GM21367 (cell line): Measurements from ENCODE around the gene DPEP3.

Experiments used
- ATAC-seq: cut with Tn5 transposase; IDR thresholded peaks from one replicate; pipeline ENCODE4 v1.9.1; 2021; ENCODE audit not compliant: unreplicated experiment

The DPEP3 gene

DNA sequence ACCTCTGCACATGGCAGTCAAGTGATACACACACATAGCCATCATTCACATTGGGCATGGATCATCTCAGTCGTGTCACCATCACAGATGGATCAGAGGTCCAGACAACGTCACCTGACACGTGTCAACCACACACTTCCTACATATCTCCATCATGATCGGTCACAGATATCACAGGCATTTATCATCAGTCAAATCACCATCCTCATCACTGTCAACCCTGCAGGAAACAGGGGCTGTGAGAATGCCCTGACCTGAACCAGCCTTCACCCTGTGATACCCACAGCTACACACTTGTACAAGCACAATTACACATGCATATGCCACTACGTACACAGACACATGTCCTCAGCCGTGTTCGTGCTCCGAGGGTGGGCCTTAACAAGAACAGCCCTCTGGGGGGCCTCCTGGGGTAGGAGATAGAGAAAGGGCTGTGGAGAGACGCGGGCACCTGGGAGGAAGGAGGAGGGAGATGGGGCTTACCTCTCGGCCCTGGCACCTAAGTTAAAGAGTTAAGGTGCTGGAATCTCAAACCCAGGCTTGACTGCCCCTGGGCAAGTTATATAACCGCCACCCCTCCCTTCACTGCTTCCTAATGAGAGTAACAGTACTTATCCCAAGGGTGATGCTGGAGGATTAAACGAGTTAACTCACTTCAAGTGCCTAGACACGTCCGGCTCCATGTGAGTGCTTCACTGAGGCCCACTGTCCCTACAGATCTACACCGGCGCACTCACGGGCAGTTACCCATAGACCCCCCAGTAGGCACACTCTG, 12.9 kb downstream of the DPEP3 start:
- no peak for ATAC-seq

DNA sequence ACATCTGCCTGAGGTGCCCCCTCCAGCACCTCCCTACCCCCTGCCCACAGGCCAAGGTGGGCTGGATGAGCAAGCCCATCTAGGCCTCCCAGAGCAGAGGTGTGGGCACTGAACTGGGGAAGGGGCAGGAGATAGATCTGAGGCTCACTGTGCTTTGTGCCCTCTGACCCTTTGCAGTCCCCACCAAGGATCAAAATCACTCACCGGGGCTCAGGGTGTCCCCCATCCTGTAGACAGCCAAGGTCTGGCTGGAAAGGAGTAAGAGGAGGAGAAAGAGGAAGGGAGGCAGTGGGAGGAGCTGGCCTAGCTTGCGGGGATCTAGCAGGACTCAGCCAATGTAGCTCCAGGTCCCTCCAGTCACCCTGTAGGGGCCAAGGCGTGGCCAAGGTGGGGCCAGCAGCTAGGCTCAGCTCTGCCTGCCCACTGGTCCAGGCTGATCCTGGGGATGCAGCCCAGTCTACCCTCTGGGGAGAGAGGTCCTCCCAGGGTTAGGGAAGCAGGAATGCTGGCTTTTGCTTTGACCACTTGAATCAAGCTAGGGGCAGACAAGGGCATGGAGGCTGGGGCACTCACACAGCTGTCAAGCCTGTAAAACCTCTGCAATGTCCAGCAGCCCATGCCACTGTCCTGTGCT, 13.6 kb downstream of the DPEP3 start:
- no peak for ATAC-seq

DNA sequence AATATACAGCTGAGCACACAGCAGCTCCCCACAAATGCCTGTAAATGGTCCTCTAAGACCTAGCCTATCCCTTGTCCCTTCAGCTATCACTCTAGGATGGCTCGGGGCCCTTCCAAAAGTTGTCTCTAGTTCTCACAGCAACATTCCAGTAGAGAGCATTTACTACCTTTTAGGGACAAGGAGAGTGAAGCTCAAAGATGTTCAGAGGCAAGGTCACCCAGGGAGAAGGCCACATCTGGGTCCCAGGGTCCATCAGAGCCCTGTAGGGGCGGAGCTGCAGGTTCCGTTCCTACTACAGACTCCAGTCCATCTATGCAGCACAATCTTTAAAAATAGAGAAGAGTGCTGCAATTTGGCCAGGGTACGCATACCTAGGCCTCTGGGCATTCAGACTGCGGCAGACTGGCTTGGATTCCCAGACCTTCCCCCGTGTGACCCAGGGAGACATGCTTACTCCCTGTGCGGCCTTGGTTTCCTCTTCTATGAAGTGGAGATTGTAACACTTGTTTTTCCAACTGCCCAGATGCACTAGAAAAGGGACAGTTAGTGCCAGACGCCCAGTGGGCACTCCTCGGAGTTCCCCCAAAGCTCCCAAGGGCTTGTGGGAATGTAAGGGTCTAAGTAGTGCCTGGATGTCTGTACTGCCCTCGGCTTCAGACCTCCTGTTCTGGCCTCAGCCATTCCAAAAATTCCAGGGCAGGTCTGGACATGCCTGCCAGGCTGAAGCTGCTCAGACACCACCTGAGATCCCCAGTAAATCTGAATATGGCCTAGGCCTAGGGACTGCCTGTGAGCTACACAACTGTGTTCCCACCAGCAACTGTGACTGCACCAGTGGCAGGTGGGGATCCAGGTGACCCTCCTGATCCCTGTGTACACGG, 14.4 kb downstream of the DPEP3 start:
- no peak for ATAC-seq

DNA sequence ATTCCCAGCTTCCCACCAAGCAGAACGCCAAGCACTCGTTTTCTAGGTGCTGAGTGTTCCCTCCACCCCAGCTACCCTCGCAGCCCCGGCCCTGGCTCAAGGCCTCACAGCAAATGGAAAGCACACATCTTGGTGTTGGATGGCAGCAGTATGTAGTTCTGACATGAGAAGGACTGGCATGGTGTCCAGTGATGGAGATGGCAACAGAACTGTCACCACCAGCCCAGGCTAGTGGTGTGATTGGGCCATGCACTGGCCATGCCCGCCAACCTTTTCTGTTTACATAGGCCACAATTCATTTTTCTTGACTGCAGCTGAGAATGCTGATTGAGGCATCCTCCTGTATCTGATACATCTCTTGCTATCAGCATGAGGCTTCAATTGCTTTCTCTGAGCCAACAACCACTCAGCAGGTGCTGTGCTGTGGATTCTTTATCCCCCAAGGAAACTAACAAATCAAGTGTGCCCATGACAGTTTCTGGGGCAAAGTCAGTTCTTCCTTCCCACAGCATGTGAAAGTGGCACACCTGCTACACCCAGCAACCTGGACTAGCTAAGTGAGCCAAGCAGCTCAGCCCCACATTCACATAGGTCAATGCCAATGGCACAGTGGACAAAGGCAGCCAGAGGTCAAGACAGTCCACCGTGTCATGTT, 15.7 kb downstream of the DPEP3 start:
- ATAC-seq = no peak

DNA sequence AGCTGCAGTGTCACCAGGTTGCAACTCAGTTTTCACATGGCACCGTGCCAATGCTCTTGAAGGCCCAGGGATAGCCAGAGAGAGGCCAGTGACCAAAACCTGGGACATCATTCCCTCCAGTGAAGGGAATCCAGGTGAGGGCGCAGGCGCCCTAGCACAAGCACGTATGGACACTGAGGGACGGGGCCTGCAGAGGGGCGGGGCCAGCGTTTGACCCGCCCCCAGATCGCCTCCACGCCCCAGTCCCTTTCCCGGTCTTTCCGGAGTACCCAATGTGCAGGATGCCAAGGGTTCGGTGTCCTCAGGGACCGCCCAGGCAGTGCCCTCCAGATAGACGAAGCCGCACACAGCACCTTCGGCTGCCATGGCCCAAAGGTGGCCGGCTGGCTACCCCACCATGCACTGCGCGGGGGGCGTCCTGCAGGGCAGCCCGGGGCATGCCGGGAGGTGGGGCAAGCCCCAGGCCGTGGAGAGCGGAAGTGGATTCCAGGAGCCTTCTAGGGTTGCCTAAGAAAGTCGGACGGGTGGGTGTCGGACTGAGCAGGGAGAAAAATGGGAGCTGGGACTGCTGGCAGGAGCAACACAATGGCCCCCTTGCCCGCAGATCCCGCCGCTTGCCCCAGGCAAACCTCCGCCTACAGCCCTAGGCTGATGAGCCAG, 16.5 kb downstream of the DPEP3 start:
- no peak for ATAC-seq

DNA sequence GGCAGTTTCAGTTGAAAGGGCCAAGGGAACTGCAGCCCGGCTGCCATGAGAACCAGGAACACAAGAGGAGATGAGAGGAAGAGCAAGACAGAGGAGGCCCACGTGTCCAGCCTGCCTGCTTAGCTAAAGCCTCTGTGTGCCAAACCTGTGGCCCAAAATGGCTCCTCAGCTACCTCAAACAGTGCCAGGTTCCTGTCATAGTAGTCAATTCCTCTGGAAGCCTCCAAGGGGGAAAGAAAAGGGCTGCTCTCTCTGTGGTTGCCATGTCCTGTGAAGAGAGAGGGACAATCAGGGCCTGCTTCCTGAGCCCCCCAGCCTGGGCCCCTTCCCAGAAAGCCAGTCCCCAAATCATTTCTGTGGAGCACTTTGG, 17.0 kb downstream of the DPEP3 start:
- no peak for ATAC-seq

DNA sequence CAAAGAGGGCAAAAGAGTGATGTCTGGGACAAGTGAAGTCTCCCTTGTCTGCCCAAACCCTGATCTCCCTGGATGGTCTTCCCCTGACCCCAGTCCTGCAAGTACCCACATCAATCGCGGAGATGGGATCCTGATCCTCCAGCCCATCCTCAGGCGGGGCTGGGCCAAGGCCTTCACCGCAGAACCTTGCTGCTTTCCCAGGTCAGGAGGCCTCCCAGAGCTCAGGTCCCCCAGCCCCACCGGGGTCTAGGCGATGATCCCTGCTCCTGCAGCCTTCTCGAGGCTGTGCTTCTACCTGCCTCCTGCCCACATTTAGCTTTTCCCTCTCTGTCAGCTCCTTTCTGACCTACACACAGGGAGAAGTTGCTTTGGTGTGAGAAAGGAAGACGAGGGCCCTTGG, 18.2 kb downstream of the DPEP3 start:
- ATAC-seq = no peak

DNA sequence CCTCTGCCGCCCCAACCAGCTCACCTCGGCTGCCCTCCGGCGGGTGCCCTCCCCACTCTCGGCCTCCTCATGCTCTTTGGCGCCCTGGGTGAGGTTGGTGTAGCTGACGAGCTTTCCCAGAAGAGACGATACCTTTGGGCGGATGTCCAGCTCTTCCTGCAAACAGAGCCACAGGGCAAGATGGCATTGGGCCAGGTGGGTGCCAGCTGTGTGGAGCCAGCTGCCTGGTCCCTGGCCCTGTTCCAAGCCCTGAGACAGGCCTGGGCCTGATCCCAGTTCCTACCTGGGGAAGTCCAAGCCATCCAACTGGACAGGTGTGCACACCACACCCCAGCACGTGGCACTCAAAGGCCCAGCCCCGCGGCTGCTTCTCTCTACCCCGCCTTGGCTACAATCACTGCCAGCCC, 18.7 kb downstream of the DPEP3 start:
- no peak for ATAC-seq

DNA sequence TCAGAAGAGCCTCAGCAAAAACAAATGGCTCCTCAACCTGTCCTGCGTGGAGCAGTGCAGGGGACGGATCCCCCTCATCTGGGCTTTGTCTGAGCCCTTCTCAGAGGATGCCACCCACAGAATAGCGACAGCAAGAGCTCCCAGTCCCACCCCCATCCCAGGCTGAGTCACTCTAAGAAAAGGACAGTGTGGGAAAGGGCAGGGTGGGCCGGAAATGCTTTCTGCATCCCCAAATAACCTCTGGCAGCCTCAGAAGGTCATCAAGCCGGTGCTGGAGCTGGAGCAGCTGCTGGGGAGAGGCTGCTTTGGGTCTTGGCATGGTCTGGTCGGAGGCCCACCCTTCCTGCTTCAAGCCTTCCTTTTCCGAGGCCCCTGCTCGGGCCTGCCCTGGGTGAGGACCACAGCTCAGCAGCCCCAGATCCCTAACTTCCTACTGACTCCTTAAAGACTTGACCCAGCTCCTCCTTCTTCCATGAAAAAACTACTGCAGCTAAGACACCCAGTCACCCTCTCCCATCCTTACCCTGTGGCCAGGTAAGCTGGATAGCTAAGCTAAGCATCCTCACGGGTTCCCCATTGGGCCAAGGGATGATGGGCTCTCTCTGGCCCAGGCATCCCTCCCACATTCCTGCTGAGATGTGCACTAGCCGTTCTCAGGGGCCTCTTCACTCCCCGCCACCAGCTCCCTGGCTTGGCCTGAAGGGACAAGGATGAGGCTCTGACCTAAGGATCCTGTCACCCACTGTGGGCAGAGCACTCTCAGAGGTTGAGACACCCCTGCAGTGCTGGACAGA, 20.6 kb downstream of the DPEP3 start:
- no peak for ATAC-seq

DNA sequence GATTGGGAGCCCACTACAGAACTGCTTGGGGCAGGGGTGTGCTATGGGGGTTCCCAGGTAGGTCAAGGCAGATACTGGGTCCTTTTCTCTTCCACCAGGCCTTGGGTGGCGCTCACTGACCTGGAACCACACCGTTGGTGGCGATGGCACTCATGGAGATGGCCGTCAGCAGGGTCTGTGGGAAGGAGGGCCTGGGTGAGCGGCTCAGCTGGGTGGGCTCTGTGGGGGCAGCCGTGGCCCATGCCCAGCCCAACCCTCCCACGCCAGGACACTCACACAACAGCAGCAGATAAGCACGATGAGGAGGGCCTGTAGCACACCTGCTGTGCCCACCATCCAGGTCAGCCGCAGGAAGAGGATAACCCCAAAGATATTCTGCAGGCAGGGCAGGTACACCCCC, 22.7 kb downstream of the DPEP3 start:
- ATAC-seq = no peak

DNA sequence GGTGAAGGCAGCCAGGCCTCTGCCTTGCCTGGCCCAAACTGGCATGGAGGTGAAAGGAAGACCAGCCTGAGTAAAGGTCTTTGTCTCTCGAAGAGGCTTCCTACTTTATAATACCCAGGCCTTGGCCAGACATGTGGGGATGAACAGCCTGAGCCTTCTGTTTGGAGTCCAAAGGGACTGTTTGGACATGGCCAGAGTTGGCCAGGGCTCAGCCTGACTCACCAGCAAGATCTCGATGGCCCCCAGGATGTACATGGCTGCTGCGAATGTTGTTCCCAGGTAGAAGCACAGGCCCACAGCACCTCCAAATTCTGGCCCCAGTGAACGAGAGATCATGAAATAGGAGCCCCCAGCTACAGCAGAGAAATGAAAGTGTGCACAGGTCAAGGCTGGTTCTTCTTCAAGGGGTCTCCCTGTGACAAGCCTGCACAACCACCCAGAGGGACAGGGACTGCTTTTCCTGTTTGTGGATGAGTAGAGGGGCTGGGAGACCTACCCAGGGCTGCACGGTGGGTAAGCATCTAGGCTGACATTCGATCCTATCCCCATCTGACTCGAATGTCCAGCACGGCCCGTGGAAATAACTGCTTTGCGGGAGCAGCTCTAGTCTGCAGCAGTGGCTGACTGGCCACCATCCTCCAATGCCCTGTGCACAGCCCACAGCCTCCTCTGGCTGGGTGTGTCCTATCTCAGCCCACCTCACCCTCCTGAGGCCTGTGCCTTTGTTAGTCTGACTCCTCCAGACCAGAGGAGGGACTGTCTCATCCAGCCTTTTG, 25.7 kb downstream of the DPEP3 start:
- ATAC-seq = no peak

DNA sequence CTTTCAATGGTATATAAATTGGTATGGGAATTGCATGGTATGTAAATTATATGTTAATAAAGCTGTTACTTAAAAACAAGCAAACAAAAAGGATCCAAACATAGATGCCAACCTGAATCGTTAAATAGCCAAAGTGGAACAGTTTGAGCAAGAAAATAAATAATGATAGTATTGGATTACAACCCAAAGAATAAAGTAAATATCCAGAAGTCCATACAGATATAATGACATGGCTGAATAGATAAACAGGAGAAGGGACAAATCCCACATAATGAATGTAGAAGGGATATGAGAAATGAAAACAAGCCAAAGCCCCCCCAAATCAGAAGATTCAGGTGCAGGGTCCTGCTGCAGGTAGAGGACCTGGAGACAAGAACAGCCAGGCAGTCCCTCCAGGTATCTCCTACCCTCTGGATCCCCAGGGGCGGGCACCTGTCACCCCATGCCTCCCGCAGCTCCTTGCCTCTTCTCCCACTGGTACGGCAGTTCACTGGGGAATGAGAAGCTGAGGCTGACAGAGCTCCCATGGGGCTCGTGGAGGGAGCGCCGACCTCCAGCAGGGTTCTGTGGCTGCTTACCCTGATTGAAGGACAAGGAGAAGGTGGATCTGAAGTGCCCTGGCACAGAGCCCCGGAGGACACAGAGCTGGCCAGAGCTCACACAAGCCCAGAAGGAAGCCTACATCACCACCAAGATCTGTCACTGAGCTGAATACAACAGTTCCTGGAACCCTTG, 26.5 kb downstream of the DPEP3 start:
- ATAC-seq = no peak

DNA sequence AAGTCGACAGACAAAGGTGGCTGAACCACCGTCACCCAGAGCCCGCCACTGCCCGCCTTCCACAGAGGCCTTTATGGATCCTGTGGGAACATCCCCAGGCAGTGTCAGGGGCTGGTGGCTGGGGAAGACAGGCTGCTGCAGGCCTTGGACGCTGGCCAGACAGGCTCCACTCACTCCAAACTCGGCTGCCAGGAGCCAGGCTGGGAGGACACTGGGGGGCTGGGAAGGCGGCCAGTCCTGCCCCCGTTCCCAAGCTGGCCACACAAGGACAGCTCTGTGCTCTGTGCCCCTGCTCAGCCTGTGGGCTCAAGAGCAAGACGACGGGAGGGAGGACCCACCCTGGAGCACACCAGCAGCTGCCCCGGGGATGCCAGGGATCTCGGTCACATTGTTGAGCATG, 28.8 kb downstream of the DPEP3 start:
- ATAC-seq = no peak

DNA sequence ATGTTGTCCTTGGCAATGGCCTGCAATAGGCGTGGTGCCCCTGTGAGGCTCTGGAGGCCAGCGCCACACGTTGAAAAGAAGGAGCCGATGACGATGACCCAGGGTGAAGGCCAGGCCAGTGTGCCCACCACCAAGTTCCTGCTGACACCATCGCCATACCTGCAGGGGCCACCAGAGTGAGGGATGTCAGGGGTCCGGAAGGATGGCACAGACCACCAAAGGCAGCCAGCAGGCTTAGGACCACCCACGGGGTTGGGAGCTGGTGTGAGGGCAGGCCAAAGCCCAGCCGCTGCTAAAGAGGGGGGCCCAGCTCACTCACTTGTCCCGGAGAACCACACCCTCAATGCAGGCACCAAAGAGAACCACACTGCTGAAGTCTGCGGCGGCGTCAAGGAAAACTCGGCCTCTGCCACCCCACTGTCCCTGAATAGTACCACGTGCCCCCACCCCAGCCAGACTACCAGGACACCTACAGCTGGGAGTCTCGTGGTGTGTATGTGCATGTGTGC, 29.9 kb downstream of the DPEP3 start:
- ATAC-seq = no peak

DNA sequence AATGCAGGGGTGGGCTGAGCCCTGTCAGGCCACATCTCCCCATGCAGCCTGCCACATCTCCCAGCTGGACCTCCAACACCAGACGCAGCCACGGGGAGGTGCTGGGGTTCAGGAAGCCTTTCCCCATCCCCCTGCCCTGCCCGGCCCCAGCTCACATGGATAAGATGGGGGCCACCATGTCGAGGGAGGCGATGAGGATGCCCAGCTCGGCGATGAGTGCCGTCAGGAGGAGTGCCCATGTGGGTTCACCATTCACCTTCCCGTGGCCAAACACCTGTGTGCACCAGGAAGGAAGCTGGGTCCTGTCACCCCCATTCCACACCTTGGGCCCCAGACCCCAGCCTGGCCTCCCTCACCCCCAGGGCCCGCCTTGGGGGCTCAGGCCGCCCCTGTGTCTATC, 30.7 kb downstream of the DPEP3 start:
- no peak for ATAC-seq

DNA sequence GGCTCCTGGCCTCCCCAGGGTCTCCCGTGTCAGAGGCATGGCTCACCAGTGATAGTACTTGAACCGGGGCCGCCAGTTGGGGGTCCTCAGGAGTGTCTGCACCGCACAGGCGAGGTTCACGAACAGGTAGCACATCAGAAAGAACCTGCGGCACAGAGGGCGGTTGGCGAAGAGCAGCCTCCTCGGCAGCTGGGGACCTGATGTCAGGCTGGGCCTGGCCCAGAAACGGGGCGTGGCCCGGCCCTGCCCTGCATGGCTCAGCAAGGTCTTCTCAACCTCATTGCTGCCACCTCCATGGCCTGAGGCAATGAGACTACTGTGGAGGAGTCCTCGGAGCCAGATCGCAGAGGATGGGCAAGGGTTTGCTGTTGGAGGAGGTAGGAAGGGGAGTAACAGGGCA, 32.3 kb downstream of the DPEP3 start:
- no peak for ATAC-seq

DNA sequence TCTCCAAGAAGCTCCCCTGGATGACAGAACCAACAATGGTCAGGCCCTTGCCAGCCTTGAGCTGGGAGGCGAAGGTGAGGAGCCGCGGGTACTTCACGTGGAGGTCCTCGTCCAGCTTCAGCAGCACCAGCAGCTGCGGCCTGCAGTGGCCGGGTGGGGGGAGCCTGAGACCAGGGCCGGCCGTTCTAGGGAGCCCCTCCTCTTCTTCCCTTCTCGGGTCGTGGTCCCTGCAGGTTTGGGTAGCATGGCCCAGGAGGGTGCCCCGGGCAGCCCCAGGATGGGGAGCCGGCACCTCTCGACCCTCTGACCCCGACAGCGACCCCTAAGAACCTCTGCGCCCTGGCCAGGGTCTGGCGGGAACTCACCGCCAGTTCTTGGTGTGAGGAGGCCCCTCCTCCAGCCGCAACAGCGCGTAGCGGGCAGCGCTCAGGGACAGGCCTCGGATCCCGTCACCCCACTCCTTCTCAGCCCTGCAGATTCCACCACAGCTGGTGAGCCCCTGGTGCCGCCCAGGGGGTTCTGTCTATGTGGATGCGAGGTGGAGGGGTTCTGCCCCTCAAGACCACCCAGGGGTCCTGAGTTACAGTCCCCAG, 33.2 kb downstream of the DPEP3 start:
- no peak for ATAC-seq

DNA sequence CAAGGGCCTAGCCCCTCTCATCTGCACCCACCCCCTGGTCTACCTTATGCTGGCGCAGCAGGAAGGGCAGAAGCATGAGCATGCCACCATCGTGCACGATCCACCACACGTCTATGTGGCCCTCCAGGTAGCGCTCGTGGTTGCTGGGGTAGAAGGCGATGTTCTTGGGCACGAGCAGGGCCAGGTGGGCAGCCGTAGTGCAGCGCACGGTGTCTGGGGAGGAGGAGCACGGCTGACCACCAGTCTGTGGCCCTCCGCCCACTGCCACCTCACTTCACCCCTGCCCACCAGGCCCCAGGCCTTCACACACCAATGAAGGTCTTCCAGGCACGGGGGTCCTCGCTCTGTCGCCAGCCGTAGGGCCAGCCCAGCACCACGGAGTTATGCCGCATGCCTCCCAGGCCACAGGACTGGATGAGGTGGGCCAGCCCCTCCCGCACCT, 34.1 kb downstream of the DPEP3 start:
- no peak for ATAC-seq
